Left forelimb (tissue), 1 donor: ENCODE measurements around the gene GIPC3.
"Not testable (repeated sequence)": the region's sequence is repeated elsewhere in the genome, so short reads cannot be mapped to it uniquely, and the experiment has no call there.

Source experiments
- DNase-seq: peaks from one replicate; pipeline ENCODE4 v3.0.0-alpha.2; 2018; ENCODE audit warnings: low spot score

Gene GIPC3

DNA sequence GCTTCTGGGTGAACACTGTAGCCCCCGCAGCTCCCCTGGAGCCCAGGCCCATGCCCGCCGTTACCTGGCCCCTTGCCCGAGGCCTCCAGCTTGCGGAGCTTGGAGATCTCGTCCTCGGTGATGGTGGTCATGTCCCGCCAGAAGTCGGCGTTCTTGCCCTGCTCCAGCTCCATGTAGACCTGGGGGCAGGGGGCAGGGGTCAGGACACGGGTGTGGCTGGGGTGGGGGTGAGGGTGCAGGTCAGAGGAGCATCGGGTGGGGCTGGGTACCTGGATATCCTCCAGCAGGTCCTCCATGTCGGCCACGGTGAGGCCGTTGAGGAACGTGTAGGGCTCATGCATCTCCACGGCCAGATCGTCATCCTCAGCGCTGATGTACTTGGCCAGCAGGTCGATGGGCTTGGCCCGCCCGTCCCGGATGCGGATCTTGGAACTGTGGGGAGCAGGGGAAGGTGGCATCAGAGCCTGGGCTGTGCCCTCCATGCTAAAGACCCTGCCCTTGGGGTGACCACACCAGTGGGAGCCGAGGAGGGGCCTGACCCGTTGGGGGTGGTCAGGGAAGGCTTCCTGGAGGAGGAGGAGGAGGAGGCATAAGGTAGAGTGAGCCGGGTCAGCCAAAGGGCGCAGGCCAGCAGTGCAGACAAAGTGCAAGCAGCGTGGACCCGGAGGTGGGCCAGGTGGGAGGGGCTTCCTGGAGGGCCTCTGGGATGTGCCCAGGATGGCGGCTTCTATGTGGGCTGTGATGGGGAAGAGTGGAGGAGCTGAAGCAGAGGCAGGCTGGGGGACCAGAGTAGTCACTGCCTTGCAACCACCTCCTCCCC is 33.7 kb downstream of the GIPC3 start:
- no peak for DNase-seq

DNA sequence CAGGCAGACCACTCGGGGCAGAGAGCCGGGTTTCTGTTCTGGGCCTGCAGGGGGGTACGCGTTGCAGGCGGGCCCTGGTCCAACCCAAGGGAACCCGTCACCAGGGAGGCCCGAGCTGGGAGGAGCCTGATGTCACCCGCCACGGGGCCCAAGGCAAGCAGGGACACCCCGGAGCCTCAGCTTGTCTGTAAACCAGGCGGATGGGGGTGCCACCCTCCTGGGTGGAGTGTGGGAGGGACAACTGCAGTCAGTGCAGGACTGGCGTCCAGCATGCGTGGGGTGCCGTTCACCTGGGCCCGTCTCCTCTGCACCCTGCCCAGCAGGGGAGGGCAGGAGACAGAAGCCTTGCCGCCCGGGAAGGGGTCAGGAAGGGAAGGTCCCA is 34.3 kb downstream of the GIPC3 start:
- DNase-seq: no peak

DNA sequence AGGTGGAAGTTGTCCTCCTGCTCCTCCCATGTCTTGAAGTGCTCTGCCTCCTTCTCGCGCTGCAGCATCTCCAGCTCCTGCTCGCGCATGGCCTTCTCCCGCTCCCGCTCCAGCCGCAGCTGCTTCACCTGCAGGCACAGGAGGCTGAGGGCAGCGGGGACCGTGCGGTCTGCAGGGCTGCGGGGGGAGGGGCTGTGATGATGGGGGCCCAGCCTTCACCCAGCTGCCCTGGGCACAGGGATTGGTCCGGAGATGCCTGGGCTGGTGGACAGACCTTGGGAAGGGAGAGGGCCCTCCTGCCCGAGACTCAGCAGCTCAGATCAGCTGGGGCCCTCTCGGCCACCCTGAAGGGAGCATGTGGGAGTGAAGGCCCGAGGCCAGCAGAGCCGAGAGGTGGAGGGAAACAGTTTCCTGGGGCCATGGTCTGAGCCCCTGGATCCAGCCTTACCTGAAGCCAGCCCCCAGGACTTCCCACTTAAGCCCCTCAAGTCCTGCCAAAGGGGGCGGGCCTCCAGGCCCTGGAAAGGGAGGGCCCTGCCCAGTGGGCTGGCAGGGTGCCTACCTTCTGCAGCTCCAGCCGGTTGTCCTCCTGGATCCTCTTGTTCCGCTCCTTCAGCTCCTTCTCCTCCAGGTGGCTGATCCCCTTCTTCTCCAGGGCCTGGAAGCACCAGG is 35.0 kb downstream of the GIPC3 start:
- no peak for DNase-seq

DNA sequence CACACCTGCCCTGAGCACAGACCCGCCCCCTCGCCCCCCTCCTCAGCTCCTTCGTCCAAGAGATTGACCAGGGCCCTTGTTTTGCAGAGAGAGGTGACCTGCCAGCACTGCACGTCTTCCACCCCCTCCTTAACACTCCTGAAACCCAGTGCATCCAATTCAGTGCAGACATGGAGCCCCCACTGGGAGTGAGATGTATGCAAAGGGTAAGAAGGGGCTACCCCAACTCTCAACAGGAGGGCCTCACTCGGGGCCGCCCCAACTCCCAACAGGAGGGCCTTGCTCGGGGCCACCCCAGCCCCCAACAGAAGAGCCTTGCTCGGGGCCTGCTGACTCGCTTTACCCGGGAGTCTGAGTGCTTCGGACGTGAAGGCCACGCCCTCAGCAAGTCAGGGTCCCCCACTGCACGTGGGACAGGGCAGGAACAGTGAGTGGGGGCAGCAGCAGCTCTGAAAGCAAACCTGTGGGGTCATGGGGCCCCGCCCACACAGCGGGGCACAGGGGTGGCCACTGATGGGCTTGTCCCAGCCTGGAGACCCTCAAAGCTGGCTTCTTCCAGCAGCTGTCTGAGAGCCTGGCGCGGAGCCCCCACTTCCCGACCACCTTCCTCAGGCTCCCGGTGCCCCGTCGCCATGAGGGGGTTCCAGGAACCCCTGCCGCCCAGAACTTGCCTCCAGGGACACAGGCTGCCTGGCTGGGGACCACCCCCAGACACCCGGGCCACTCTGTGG is 35.7 kb downstream of the GIPC3 start:
- no peak for DNase-seq

DNA sequence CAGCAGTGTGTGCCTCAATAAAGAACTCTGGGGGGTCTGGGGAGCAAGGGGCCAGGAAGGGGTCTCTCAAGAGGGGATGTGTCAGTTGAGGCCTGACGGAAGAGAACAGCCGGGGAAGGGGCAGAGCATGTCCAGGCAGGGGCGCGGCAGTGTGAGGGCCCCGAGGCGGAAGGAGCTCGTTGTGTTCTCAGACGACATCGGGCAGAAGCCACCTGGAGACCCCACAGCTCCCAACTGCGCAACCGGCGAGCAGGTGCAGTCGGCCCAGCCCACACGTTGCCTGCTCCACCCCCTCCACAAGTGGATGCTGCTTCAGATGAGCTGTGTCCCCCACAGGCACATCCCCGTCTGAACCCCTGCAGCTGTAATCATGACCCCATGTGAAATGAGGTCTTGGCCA is 36.4 kb downstream of the GIPC3 start:
- no peak for DNase-seq

DNA sequence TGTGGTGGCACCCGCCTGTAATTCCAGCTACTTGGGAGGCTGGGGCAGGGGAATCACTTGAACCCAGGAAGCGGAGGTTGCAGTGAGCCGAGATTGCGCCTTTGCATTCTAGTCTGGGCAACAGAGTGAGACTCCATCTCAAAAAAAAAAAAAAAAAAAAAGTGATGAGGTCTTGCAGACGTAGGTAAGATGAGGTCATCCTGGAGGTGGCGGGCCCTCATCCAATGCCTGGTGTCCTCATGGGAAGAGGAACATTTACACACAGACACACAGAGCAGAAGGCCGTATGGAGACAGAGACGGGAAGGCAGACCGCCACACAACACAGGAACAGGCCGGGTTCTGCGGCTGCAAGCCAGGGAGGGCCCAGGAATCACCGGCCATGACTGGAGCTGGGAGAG is 36.9 kb downstream of the GIPC3 start:
- DNase-seq: no peak

DNA sequence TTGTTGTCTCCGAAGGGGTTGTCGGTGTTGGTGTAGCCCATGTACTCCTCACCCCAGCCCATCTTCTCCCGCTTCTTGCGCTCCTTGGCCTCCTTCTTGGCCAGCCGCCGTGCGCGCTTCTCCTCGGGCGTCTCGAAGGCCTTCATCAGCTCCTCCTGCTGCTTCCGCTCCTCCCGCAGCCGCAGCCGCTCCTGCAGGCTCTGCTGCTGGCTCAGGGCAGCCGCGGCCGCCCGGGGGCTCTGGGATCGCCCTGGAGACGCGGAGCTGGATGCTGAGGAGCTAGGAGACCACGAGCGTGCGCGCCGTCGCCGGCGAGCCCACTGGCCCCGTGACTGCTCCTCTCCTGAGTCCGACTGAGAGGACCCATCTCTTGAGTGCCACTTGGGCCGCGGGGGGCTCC is 38.4 kb downstream of the GIPC3 start:
- no peak for DNase-seq

DNA sequence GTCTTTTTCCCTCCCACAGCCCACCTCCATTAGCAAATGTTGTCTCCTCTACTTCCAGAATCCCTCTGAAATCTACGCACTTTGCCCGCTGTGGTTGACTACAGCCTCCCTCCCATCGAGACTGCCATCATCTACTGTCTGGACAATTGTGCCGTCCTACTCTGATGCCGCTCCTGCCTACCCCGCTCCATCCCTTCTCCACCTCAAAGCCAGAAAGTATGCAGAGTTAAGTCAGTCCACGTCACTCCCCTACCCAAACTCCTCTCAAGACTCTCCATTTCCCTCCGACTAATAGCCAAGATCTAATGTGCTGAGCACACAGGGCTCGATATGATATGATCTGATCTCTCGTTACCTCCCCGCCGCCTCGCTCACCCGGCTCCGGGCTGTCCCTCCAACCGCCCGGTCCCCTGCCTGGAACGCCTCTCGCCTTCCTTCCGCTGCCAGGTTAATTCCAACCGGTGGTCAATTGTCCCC is 40.8 kb downstream of the GIPC3 start:
- DNase-seq: no peak

DNA sequence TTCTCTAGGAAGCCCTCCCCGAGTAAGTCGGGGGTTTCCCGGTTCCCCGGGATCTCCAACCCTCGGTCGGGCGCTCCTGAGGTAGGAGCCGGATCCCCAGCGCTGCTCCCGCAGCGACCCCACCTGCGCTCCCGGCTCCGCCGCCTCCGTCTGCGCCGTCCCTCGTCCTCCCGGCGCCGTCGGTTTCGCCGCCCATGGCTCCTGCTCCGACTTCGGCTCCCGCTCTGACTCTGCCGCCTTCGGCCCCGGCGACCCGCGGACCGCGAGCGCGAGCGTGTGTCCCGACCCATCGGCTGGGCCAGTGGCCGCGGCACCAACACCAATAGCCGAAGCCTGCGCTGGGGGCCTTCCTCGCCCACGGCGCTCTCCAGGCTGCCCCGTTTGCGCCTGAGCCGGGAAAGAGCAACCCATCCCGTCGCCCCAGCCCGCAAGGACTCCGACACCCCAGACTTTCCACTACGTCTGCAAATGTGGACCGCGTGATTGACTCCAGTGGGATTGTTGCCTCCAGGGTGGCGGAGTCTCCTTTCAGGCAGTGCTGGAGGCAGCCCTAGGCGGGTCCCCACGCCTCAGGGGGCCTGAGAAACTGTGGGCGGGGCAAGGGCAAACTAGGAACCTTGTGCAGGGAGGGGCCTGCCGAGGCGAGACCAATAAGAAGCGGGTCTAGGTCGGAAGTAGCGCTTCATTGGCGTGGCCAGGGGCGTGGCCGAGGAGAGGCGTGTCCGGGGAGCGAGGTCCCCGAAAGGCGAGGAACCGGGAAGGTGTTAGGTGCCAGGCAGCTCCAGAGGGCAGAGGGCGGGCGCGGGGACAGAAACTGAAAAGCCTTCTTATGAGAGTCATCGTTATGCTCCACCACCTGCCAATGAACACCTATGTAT is 41.4 kb downstream of the GIPC3 start, which contains the start of gene CACTIN:
Gene CACTIN, minus strand, starts transcription at position 318 of the 878 bp plus-strand sequence. Its CDS starts 28 bp downstream, at position 290.
- peak; percentile 98 for DNase-seq

DNA sequence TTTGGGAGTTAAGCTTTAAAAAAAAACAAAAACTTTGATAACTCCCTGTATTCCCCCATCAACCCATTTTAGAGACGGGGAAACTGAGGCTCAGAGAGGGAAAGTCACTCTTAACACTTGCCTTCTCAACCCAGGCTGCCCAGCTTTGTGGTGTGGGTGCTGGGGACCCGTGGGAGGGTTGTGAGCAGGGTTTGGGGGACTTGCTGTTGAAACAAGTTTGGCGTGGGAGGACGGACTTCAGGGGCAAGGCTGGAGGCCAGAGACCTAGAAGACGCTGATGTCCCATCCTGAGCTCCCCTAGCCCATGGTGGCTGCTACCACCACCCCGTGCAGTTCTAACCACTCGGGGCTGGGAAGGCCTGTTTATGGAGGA is 42.1 kb downstream of the GIPC3 start:
- no peak for DNase-seq

DNA sequence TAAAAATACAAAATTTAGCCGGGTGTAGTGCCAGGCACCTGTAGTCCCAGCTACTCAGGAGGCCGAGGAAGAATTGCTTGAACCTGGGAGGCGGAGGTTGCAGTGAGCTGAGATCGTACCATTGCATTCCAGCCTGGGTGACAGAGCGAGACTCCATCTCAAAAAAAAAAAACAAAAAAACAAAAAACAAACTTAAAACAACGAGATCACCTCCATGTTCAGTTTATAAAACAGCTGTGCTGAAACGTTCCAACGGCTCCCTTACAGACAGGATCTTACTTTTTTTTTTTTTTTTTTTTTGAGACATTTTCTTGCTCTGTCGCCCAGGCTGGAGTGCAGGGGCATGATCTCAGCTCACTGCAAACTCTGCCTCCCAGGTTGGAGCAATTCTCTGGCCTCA is 43.5 kb downstream of the GIPC3 start:
- not testable (repeated sequence) for DNase-seq

DNA sequence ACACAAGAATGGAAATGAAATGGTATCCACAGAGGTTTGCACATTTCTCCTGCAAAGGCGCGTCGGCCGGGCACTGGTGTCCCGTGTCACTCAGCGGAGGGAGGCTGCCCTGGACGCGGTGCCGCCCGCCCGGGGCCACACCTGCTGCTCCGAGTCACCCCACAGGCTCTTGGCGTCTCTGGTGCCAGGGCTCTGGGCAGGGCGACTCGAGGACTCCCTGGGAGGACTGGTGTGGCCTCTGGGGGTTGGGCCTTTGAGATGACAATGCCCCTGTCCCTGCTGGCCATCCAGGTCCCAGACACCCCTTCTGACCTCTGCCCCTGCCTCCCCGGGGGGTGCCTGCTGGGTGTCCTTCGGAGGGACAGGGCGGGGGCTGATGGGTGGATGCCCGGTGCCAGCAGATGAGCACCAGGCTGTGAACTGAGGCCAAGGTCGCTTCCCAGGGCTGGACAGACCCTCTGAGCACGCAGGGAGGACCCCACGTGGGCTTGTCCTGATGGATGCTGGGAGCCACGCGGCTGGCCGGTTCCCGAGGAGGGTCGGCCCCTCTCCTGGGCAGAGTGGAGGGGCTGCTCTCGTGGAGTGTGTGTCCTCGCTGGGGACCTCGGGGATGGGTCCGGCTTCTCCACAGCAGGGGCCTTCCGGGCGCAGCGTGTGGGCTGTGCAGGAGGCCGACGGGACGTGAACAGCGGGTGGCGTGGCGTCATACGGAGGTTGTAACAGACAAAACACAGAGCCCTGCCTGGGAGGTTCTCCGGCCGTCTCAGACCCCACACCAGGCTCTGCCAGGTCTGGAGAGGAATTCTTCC is 46.0 kb downstream of the GIPC3 start:
- no peak for DNase-seq

DNA sequence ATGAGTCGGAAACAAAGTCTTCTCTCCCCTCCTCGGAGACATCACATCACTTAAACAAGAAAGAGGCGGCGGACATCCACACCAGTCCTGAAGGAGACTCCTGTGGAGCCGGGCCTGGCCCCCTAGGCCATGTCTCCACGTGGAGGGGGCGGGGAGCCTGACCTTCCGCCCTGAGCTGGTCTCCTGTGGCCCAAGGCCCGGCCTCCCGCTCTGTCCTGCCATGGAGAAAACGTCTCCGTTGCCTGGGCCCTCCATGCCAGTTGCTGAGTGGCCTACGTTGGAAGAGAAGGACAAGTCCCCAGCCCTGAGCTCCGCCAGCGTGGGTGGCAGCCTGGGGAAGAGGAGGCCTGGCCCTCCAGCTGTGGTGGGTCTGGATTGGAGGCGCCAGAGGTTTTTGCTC is 46.8 kb downstream of the GIPC3 start:
- no peak for DNase-seq

DNA sequence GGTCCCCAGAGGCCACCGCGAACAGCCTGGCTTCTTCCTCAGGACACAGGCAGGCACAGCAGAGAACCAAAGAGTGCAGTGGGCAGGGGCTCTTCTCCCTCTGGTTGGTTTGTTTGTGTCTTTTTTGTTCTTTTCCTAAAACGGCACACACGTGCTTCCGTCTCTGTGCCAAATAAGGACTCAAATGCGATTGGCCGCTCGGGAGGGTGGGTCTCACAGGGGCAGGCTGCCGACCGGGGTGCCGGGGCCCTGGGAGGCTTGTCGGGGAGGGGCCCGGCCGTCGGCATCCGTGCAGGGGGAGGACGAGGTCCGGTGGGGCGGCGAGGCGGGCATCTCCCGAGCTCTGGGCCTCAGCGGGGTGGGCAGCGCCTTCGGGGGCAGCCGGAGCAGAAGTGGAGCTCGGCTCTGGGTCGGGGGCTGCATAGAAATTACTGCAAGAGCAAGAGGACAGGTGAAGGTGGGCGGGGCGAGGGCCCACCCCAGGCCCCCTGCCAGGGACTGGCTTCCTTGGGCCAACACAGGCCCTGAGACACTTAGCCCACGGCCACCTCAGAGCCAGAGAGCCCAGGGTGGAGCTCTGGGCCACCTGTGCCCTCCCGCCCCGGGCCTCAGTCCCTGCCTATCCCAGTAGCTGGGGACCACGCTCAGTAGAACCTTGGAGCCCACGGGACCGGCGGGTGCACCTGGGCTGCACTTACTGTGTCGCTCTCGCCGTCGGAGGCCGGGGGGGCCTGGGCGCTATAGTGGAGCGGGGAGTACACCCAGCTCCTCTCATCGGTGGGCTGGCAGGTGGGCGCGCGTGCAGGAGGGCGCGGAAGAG is 47.7 kb downstream of the GIPC3 start:
- no peak for DNase-seq

DNA sequence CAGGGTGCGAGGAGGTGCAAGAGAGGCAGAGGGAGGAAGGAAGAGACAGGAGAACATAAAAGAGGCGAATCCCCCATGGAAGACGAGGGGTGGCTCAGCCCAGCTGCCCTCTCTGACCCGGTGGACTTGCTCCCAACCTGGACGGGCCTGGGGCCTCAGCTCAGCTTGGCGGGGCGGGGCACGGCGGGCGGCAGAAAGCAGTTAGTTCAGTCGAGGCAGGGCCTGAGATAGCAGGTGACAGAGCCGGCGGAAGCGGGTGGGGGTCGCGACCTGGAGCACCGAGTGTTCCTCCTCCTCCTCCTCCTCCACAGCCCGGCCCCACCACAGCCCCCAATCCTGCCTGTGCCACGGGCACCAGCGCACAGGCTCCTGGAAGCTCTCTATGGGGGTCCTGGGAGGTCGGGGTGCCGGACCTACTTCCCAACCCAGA is 48.3 kb downstream of the GIPC3 start:
- no peak for DNase-seq

DNA sequence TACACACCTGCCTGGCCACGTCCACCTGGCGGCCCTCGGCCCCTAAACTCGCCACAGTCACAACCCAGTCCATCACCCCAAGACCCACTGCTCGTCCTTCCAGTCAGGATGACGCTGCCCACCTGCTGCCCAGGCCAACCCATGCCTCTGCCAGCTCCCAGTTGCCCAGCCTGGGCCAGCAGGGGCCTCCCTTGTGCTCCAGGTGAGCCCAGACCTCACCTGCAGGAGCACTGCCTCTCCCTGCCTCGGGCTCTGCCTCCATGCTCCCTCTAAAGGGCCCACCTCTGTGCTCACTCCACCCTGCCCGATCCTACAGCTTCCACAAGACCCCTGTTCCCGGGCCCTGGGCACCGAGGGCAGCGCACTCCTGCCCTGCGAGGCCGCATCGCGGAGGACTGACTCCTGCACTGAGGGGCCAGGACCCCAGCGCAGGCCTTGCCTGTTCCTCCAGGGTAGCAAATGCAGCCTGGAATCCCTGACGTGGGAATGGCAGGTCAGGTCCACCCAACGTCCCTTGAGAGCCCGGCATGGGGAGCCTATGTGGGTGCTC is 49.3 kb downstream of the GIPC3 start:
- no peak for DNase-seq

DNA sequence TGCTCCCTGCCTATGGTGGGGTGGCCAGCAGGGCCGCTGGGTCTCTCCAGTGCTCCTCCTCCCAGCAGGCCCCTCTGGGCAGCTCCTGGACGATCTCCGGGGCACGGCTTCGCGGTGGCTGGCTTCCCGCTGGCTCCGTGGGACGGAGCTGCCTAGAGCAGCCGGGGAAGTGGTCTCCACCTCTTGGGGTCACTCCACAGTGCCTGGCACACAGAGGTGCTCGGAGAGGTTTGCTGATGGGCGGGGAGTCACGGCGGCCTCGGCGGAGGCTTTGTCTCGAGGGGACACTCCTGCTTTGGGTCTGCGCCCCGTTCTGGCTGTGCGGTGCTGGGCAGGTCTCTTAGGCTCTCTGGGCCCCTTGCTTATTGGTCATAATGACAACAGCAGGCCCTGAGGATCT is 51.2 kb downstream of the GIPC3 start:
- DNase-seq: no peak

DNA sequence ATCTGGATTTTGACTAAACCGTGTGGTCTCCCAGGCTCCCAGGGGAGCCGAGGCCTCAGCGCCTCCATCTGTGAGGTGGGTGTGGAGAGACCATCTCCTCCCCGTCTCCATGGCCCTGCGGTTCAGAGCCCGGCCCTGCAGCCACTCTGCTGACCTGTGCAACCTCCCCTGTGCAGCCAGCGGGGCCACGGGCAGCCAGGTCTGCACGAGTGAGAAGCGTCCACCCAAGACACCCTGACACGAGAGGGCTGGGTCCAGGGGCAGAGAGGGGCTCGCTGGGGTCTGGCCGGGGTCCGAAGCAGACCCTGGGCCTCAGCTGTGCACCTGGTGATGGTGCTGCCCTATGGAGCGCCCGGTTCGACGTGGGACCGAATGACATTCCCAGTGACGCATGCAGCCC is 51.7 kb downstream of the GIPC3 start:
- no peak for DNase-seq

DNA sequence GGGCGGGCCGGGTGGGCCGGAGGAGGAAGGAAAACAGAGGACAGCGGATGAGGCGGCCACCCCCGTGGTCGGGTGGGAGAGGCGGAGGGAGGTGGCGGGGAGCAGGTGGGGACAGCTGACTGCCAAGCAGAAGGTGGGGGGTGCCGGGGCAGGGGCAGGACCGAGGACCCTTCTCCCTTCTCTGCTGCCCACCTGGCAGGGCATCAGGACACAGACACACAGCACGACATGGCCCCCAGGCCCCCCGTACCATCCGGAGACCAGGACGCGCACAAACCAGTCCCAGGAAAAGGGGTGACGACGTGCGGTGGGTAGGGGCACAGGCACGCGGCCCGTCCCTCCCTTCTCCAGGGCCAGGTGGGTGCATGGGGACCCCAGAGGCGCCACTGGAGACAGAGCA is 52.3 kb downstream of the GIPC3 start:
- DNase-seq: no peak
